MM.1S (cell line): ENCODE data around the gene ZFX.
A peak's percentile ranks its signal among the peaks of the same experiment; 100 is the strongest.

ENCODE experiments used
- DNase-seq: peaks from one replicate; pipeline ENCODE4 v3.0.0-alpha.2; 2015
- H2AFZ ChIP-seq: fragments of 300-600 bp; sonication (generic); 2 replicates; pipeline ENCODE4 v1.6.0; 2016; ENCODE audit warnings: antibody characterized with exemption, low read length
- H3F3A ChIP-seq: fragments of 300-600 bp; sonication (generic); 2 replicates; pipeline ENCODE4 v1.6.1; 2016; ENCODE audit warnings: mild to moderate bottlenecking, antibody characterized with exemption, low read length, moderate library complexity, mixed read lengths; ENCODE audit not compliant: insufficient read depth
- H3K27ac ChIP-seq: fragments of 300-600 bp; sonication (generic); 2 replicates; pipeline ENCODE4 v1.5.1; 2016; ENCODE audit warnings: mild to moderate bottlenecking, low read length
- H3K27me3 ChIP-seq: fragments of 300-600 bp; sonication (generic); replicated peaks from 2 replicates; pipeline ENCODE4 v1.6.0; 2016; ENCODE audit warnings: low read length; ENCODE audit not compliant: insufficient read depth
- H3K36me3 ChIP-seq: fragments of 300-600 bp; sonication (generic); replicated peaks from 2 replicates; pipeline ENCODE4 v1.6.1; 2016; ENCODE audit warnings: mild to moderate bottlenecking, low read length, mixed read lengths; ENCODE audit not compliant: insufficient read depth
- H3K4me1 ChIP-seq: fragments of 300-600 bp; sonication (generic); 2 replicates; pipeline ENCODE4 v1.6.1; 2016; ENCODE audit warnings: low read length, mixed read lengths
- H3K4me2 ChIP-seq: fragments of 300-600 bp; sonication (generic); 2 replicates; pipeline ENCODE4 v1.6.0; 2016; ENCODE audit warnings: low read depth, low read length
- H3K4me3 ChIP-seq: fragments of 300-600 bp; sonication (generic); 2 replicates; pipeline ENCODE4 v1.5.1; 2016; ENCODE audit warnings: low read length, mixed read lengths
- H3K79me2 ChIP-seq: fragments of 300-600 bp; sonication (generic); 2 replicates; pipeline ENCODE4 v1.6.1; 2016; ENCODE audit warnings: mixed run types, low read length, mixed read lengths
- H3K9ac ChIP-seq: fragments of 300-600 bp; sonication (generic); 2 replicates; pipeline ENCODE4 v1.6.1; 2016; ENCODE audit warnings: low read length, mixed read lengths
- H3K9me2 ChIP-seq: fragments of 300-600 bp; sonication (generic); replicated peaks from 2 replicates; pipeline ENCODE4 v1.6.1; 2016; ENCODE audit warnings: mild to moderate bottlenecking, low read length, mixed read lengths; ENCODE audit not compliant: insufficient read depth
- H3K9me3 ChIP-seq: fragments of 300-600 bp; sonication (generic); replicated peaks from 2 replicates; pipeline ENCODE4 v1.6.1; 2016; ENCODE audit warnings: mild to moderate bottlenecking, low read length, mixed read lengths; ENCODE audit not compliant: insufficient read depth
- H4K20me1 ChIP-seq: fragments of 300-600 bp; sonication (generic); 2 replicates; pipeline ENCODE4 v1.6.1; 2016; ENCODE audit warnings: mild to moderate bottlenecking, low read length, moderate library complexity, mixed read lengths; ENCODE audit not compliant: insufficient read depth
- CTCF ChIP-seq: fragments of 300-600 bp; sonication (generic); IDR thresholded peaks from 2 replicates; pipeline ENCODE4 v1.5.1; 2016; ENCODE audit warnings: antibody characterized with exemption, low read length, mixed read lengths
- EZH2 ChIP-seq: fragments of 300-600 bp; sonication (generic); optimal IDR thresholded peaks from 2 replicates; pipeline ENCODE3; 2017; ENCODE audit warnings: low read depth, mild to moderate bottlenecking, antibody characterized with exemption, low read length, mixed read lengths
- EZH2phosphoT487 ChIP-seq: fragments of 300-600 bp; sonication (generic); IDR thresholded peaks from 2 replicates; pipeline ENCODE4 v1.6.1; 2018; ENCODE audit warnings: antibody characterized with exemption, low read length

ZFX gene

DNA sequence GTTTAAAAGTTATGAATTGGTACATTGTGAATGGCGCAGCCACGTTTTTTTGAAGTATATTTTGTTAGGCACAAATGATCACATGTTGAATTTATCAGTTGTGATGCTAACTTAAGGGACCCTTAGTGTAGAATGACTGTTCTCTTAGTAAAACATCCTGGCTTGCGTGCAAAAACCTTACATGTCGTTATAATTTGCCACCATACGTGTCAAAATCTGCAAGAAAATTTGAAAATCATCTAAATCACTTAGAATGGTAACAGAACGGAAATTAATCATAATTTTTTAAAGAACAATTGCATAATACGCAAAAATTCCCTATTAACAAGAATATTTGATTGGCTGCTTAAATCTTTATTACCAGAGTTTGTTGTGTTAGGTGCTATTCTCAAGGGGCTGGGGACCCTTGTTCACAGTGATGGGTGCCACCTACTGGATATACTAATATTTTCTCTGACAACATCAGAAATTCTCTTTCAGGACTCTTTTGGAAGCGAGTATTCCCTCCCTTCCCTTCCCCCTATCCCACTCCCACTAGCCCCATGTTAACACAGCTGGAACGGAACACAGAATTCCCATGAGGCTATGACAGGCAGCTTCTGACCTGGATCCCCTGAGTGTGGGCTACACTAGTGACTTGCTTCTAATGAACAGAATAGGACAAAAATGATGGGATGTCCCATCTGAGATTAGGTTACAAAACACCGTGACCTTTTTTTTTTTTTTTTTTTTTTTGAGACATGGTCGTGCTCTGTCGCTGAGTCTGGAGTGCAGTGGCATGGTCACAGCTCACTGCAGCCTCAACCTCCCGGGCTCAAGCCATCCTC, 92.5 kb downstream of the ZFX start:
- no peaks in the 10 kb centered on the region for H3K79me2 ChIP-seq
- peak; percentile 30 for DNase-seq
- no peaks in the 10 kb centered on the region for H3K9me3 ChIP-seq
- H3K9ac ChIP-seq, result peak overlapping the region; percentile 16; the same call in 1 of the 2 replicates
- no peaks in the 10 kb centered on the region for H4K20me1 ChIP-seq
- peaks cover 9% of the 10 kb centered on the region; the same call in 1 of the 2 replicates for H3F3A ChIP-seq
- TF ChIP-seq CTCF, result peak; percentile 40
- TF ChIP-seq EZH2phosphoT487, result no peak
- no peak for TF ChIP-seq EZH2
- H3K36me3 ChIP-seq, result no peaks in the 10 kb centered on the region
- H3K27ac ChIP-seq, result peak overlapping the region; percentile 71; the same call in 1 of the 2 replicates
- H3K27me3 ChIP-seq, result no peaks in the 10 kb centered on the region
- peak overlapping the region; percentile 66; the same call in 1 of the 2 replicates for H2AFZ ChIP-seq
- H3K4me1 ChIP-seq, result peaks cover 25% of the 10 kb centered on the region; the same call in 1 of the 2 replicates
- H3K4me3 ChIP-seq, result 0 out of 2 replicates have a peak overlapping the region, but pooled peaks have one; percentile 22
- no peaks in the 10 kb centered on the region for H3K9me2 ChIP-seq
- peak overlapping the region; percentile 54 for H3K4me2 ChIP-seq

- TF ChIP-seq EZH2phosphoT487 (no peak), CTCF (no peak), EZH2 (no peak)
- H3K9ac ChIP-seq, result peak overlapping the region; percentile 16; the same call in 1 of the 2 replicates
- peak; percentile 80 for DNase-seq
These were observed 93.2 kb downstream of the ZFX start for GRCh38 chrX:24242649-24243175.

GRCh38 chrX:24243188-24243587, 93.7 kb downstream of the ZFX start:
- Histone ChIP-seq H3K4me2 (peak overlapping the region; percentile 54), H3K79me2 (no peaks in the 10 kb centered on the region), H2AFZ (peak overlapping the region; percentile 66), H3K9me2 (no peaks in the 10 kb centered on the region), H3K27ac (peak overlapping the region; percentile 71; the same call in 1 of the 2 replicates), H3K36me3 (no peaks in the 10 kb centered on the region), H3K27me3 (no peaks in the 10 kb centered on the region), H3K9ac (no peak overlapping the region; the same call in 1 of the 2 replicates), H3K4me1 (peaks cover 25% of the 10 kb centered on the region; the same call in 1 of the 2 replicates), H3K9me3 (no peaks in the 10 kb centered on the region), H3F3A (peaks cover 9% of the 10 kb centered on the region; the same call in 1 of the 2 replicates), H3K4me3 (peak overlapping the region; percentile 22), H4K20me1 (no peaks in the 10 kb centered on the region)
- no peak for DNase-seq
- TF ChIP-seq EZH2phosphoT487, result no peak
- TF ChIP-seq CTCF, result no peak
- no peak for TF ChIP-seq EZH2

More at GRCh38 chrX:24242649-24243175, 93.2 kb downstream of the ZFX start:
- peak overlapping the region; percentile 71; the same call in 1 of the 2 replicates for H3K27ac ChIP-seq
- no peaks in the 10 kb centered on the region for H3K36me3 ChIP-seq
- H3K79me2 ChIP-seq, result no peaks in the 10 kb centered on the region
- no peaks in the 10 kb centered on the region for H3K9me2 ChIP-seq
- peak overlapping the region; percentile 22 for H3K4me3 ChIP-seq
- H3K9me3 ChIP-seq, result no peaks in the 10 kb centered on the region
- H4K20me1 ChIP-seq, result no peaks in the 10 kb centered on the region
- H2AFZ ChIP-seq, result peak overlapping the region; percentile 66
- H3K4me2 ChIP-seq, result peak overlapping the region; percentile 54
- H3F3A ChIP-seq, result peaks cover 9% of the 10 kb centered on the region; the same call in 1 of the 2 replicates
- peaks cover 25% of the 10 kb centered on the region; the same call in 1 of the 2 replicates for H3K4me1 ChIP-seq
- H3K27me3 ChIP-seq, result no peaks in the 10 kb centered on the region
